GM12878 (cell line): ENCODE measurements around the gene MID1. TPM values are rescaled to one million over a fixed set of nuclear protein-coding genes. Genes with fewer than 3 reads are reported as not detected.
A peak's percentile ranks its signal among the peaks of the same experiment; 100 is the strongest.

Experiments used
- ATAC-seq: fragments of 200-7000 bp; cut with Tn5 transposase; 3 replicates; pipeline ENCODE4 v1.9.1; 2020; ENCODE audit warnings: mild to moderate bottlenecking, moderate library complexity
- BruUV-seq: library from RNA; stranded (reverse); fragments of 400-500 nt; replicated peaks from 2 replicates; lab custom pipeline; 2021; lab: Mats Ljungman, UMichigan
- CTCF ChIA-PET: fragments of 300-600 bp; sonication (Branson Sonifier 250); formaldehyde crosslinking; extraction: SDS; loops from one replicate; lab custom pipeline; 2021; ENCODE audit warnings: inconsistent platforms; lab: Yijun Ruan, JAX
- POLR2A ChIA-PET: fragments of 350-600 bp; formaldehyde crosslinking; extraction: SDS; loops from one replicate; lab custom pipeline; 2021; ENCODE audit warnings: inconsistent platforms; lab: Charles Lee
- RAD21 ChIA-PET: fragments of 300-600 bp; sonication (Branson Sonifier 250); formaldehyde crosslinking; loops from one replicate; lab custom pipeline; 2023; ENCODE audit warnings: antibody characterized with exemption; ENCODE audit not compliant: unreplicated experiment; lab: Charles Lee
- SMC1A ChIA-PET: fragments of 300-600 bp; sonication (Branson Sonifier 250); formaldehyde crosslinking; loops from one replicate; lab custom pipeline; 2023; ENCODE audit not compliant: unreplicated experiment, uncharacterized antibody; lab: Charles Lee
- DNase-seq: peaks from one replicate; pipeline ENCODE4 v3.0.0-alpha.2; 2011; ENCODE audit warnings: low read depth, low spot score
- FAIRE-seq: peaks from 3 replicates; lab custom pipeline; 2011; peaks lifted over from hg19 to GRCh38; lab: Jason Lieb, UNC
- H2AFZ ChIP-seq: 2 replicates; pipeline ENCODE4 v1.6.0; 2011; ENCODE audit warnings: low read depth, low read length, control low read depth; ENCODE audit not compliant: control insufficient read depth
- H3K27ac ChIP-seq: 2 replicates; pipeline ENCODE4 v1.5.1; 2011; ENCODE audit warnings: control low read depth; ENCODE audit not compliant: control insufficient read depth, insufficient read depth
- H3K27me3 ChIP-seq, 2 experiments: replicated peaks in 1 of 2; 2 replicates each; pipeline versions ENCODE4 v1.6.0 to v1.6.1; 2011; ENCODE audit warnings: low read length in 1 of 2; ENCODE audit not compliant: control insufficient read depth in 2 of 2, insufficient read depth in 2 of 2
- H3K36me3 ChIP-seq, 2 experiments: 2 replicates each; pipeline ENCODE4 v1.5.1; 2011; ENCODE audit warnings: low read length in 1 of 2; ENCODE audit not compliant: control insufficient read depth in 2 of 2, insufficient read depth in 2 of 2
- H3K4me1 ChIP-seq: 2 replicates; pipeline ENCODE4 v1.6.1; 2011; ENCODE audit warnings: mild to moderate bottlenecking, low read length, moderate library complexity, mixed read lengths; ENCODE audit not compliant: control insufficient read depth, insufficient read depth
- H3K4me2 ChIP-seq: 2 replicates; pipeline ENCODE4 v1.6.0; 2011; ENCODE audit warnings: control low read depth; ENCODE audit not compliant: control insufficient read depth, insufficient read depth
- H3K4me3 ChIP-seq: fragments of 200-600 bp; sonication (generic); 2 replicates; pipeline ENCODE4 v1.5.1; 2016
- H3K79me2 ChIP-seq: 2 replicates; pipeline ENCODE4 v1.6.0; 2011; ENCODE audit warnings: low read length; ENCODE audit not compliant: control insufficient read depth, insufficient read depth
- H3K9ac ChIP-seq: 2 replicates; pipeline ENCODE4 v1.8.0; 2011; ENCODE audit warnings: low read length, control low read depth, mixed read lengths; ENCODE audit not compliant: control insufficient read depth, insufficient read depth
- H3K9me3 ChIP-seq: replicated peaks from 3 replicates; pipeline ENCODE4 v1.5.1; 2011; ENCODE audit warnings: mild to moderate bottlenecking, low read length; ENCODE audit not compliant: control insufficient read depth, insufficient read depth
- H4K20me1 ChIP-seq: 2 replicates; pipeline ENCODE4 v1.6.0; 2011; ENCODE audit not compliant: control insufficient read depth, insufficient read depth
- CHD2 ChIP-seq: IDR thresholded peaks from 2 replicates; pipeline ENCODE4 v1.6.1; 2011; ENCODE audit warnings: low read depth, low read length, improper control_type of control experiment, borderline replicate concordance
- EED ChIP-seq: sonication (generic); IDR thresholded peaks from 2 replicates; pipeline ENCODE4 v1.6.1; 2016; ENCODE audit warnings: antibody characterized with exemption, low read depth
- HDGF ChIP-seq: fragments of 450-650 bp; IDR thresholded peaks from 2 replicates; pipeline ENCODE4 v1.6.1; 2016; ENCODE audit warnings: antibody characterized with exemption
- MLLT1 ChIP-seq: fragments of 450-650 bp; IDR thresholded peaks from 2 replicates; pipeline ENCODE4 v1.6.1; 2016; ENCODE audit warnings: mild to moderate bottlenecking
- MYC ChIP-seq: IDR thresholded peaks from 2 replicates; pipeline ENCODE4 v1.6.1; 2011; ENCODE audit warnings: mild to moderate bottlenecking, low read length, moderate library complexity, inconsistent platforms; ENCODE audit not compliant: insufficient read depth, insufficient replicate concordance, insufficient read length, severe bottlenecking
- NFYB ChIP-seq: IDR thresholded peaks from 2 replicates; pipeline ENCODE4 v1.6.1; 2011; ENCODE audit warnings: low read depth, mild to moderate bottlenecking, low read length, improper control_type of control experiment, moderate library complexity; ENCODE audit not compliant: insufficient read depth
- RAD21 ChIP-seq: IDR thresholded peaks from 2 replicates; pipeline ENCODE4 v1.6.1; 2011; ENCODE audit warnings: mild to moderate bottlenecking, low read depth, low read length, moderate library complexity; ENCODE audit not compliant: insufficient read depth
- RB1 ChIP-seq: fragments of 450-650 bp; formaldehyde crosslinking; IDR thresholded peaks from 2 replicates; pipeline ENCODE4 v1.6.1; 2017; ENCODE audit warnings: mild to moderate bottlenecking, borderline replicate concordance
- SIN3A ChIP-seq: IDR thresholded peaks from 2 replicates; pipeline ENCODE4 v1.6.1; 2012; ENCODE audit warnings: low read depth, low read length, improper control_type of control experiment
- SP1 ChIP-seq: IDR thresholded peaks from one replicate; pipeline ENCODE4 v1.6.1; 2011; ENCODE audit warnings: low read depth, low read length
- SUPT20H ChIP-seq: IDR thresholded peaks from 2 replicates; pipeline ENCODE4 v1.6.1; 2011; ENCODE audit warnings: low read depth, mild to moderate bottlenecking, low read length, moderate library complexity, borderline replicate concordance; ENCODE audit not compliant: control insufficient read depth
- ZNF217 ChIP-seq: fragments of 450-650 bp; IDR thresholded peaks from 2 replicates; pipeline ENCODE4 v1.6.1; 2017; ENCODE audit warnings: antibody characterized with exemption, mild to moderate bottlenecking
- WGBS: methylation state at CpG from one replicate; pipeline ENCODE4 v1.1.6; 2016; ENCODE audit warnings: low lambda C conversion rate; ENCODE audit not compliant: insufficient replicate concordance, insufficient coverage; ENCODE audit errors: missing lambda C conversion rate; 5-methylcytosine and 5-hydroxymethylcytosine counted together
- in situ Hi-C: fragments of 300-500 bp; cut with MboI; formaldehyde crosslinking; loops from 9 replicates; pipeline ENCODE4 v1.14.3; 2018; ENCODE audit warnings: mixed read lengths
- intact Hi-C: fragments of 100-400 bp; cut with micrococcal nuclease; formaldehyde crosslinking; loops from one replicate; pipeline ENCODE4 v1.14.2; 2022; ENCODE audit not compliant: unreplicated experiment
- polyA plus RNA-seq, 11 experiments: library from polyadenylated mRNA; depleted of rRNA in 4 of 11; unstranded in 6 of 11; stranded (reverse) in 5 of 11; fragments of >200 nt; fragmentation: Nextera tagmentation in 4 of 11; fragmentation: Illumina TruSeq in 1 of 11; extraction: Ambion mirVana in 4 of 11; extraction: Trizol in 1 of 11; gene quantifications; 1 replicate in 1 of 11; 2 replicates in 10 of 11; pipeline versions ENCODE4 v1.2.1 to v1.2.3, GENCODE V29; 2011 to 2016; ENCODE audit warnings: inconsistent platforms in 2 of 11, missing spikeins in 2 of 11, low read depth in 1 of 11
- total RNA-seq, 4 experiments: library from RNA; depleted of rRNA in 3 of 4; stranded (reverse); fragments of >200 nt in 3 of 4; fragmentation: Illumina TruSeq in 1 of 4; extraction: Trizol in 1 of 4; gene quantifications; 2 replicates each; pipeline versions ENCODE4 v1.2.1 to v1.2.3, GENCODE V29; 2013 to 2021
- TF ChIP-seq, protein P1 (sequence below), 3 experiments: IDR thresholded peaks in 2 of 3; conservative IDR thresholded peaks in 1 of 3; 2 replicates each; pipeline ENCODE4 v1.5.1; 2011; ENCODE audit warnings: low read depth in 3 of 3, low read length in 3 of 3, mild to moderate bottlenecking in 3 of 3, control low read depth in 2 of 3, moderate library complexity in 2 of 3, inconsistent platforms in 1 of 3, mixed read lengths in 1 of 3; ENCODE audit not compliant: control insufficient read depth in 2 of 3, insufficient read depth in 1 of 3; ENCODE audit errors: extremely low read depth in 1 of 3

Gene MID1
- total and polyA plus RNA-seq, 10 of the 15 experiments (the other 5 are each of a cell fraction or from before 2014, with no cell fraction given) = 0.04 to 0.51 (median 0.14) TPM; not detected in 1

DNA sequence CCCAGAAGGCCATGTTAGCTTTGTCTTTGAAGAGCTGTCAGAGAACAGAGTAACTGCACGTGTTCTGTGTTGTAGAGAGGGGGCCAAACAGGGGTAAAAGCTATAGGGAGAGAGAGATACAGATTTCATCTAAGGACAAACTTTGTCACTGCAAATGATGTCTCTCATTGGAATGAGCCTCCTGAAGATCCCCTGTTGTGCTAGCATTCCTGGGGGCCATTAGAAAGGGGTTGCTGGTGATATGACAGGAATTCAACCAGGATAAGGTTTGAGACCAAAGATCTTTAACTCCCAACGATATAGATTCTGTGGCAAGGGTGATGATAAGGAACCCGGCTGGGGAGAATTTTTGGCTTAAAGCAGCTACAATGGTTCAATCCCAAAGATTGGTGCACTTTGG lies 16.8 kb downstream of the MID1 start:
- CTCF ChIA-PET = interaction anchor here (0.9 to 2.6 kb wide), 3 partner anchors 121 to 417 kb away, joined by 3 to 13 read pairs (median 3); no protein-coding TSS in a partner anchor
- no peak for FAIRE-seq
- in situ Hi-C loops = loop anchor here (25.0 kb wide), 1 partner anchor 616 kb away; no protein-coding TSS in a partner anchor
- Histone ChIP-seq H2AFZ (no peak overlapping the region), H3K9ac (no peak overlapping the region)
- BruUV-seq = no TSS peak
- TF ChIP-seq NFYB (no peak), CHD2 (no peak), SIN3A (no peak), RAD21 (no peak)
- TF ChIP-seq, all 136 proteins: peak for 0
- no peaks in the 10 kb centered on the region; a peak in 2 of 4 replicates for H3K27me3 ChIP-seq
- POLR2A ChIA-PET = no interaction called here
- RAD21 ChIA-PET = interaction anchor here (1.3 kb wide), 1 partner anchor 413 kb away, joined by 5 read pairs; no protein-coding TSS in a partner anchor
- no peaks in the 10 kb centered on the region for H3K9me3 ChIP-seq
- no peaks in the 10 kb centered on the region for H3K36me3 ChIP-seq
- no peaks in the 10 kb centered on the region for H4K20me1 ChIP-seq
- intact Hi-C loops = no loop called here
- DNase-seq (no peak), ATAC-seq (no peak)
- no peaks in the 10 kb centered on the region for H3K4me1 ChIP-seq
- no peaks in the 10 kb centered on the region for H3K79me2 ChIP-seq
- SMC1A ChIA-PET = interaction anchor here (2.2 kb wide), 1 partner anchor 413 kb away, joined by 7 read pairs; no protein-coding TSS in a partner anchor
- whole genome bisulfite sequencing = 18% methylated on average over 3 of the region's 3 CpGs
- H3K27ac ChIP-seq = no peak overlapping the region
- H3K4me2 ChIP-seq = no peak overlapping the region
- no peak overlapping the region for H3K4me3 ChIP-seq

GRCh38 chrX:10602646-10603045 lies 17.7 kb downstream of the MID1 start:
- no peaks in the 10 kb centered on the region; a peak in 2 of 4 replicates for H3K27me3 ChIP-seq
- no peak overlapping the region for H2AFZ ChIP-seq
- CTCF ChIA-PET = interaction anchor here (0.6 to 2.6 kb wide), 4 partner anchors 122 to 475 kb away, joined by 3 to 13 read pairs (median 3); no protein-coding TSS in a partner anchor
- 0 out of 3 replicates have a peak, but pooled peaks have one; percentile 25 for ATAC-seq
- POLR2A ChIA-PET = no interaction called here
- FAIRE-seq = no peak
- WGBS = 45% methylated on average over 2 of the region's 2 CpGs
- RAD21 ChIA-PET = interaction anchor here (1.3 kb wide), 1 partner anchor 412 kb away, joined by 5 read pairs; no protein-coding TSS in a partner anchor
- H3K79me2 ChIP-seq = no peaks in the 10 kb centered on the region
- no peaks in the 10 kb centered on the region for H3K9me3 ChIP-seq
- DNase-seq = no peak
- intact Hi-C loops = no loop called here
- in situ Hi-C loops = loop anchor here (25.0 kb wide), 1 partner anchor 615 kb away; no protein-coding TSS in a partner anchor
- H3K9ac ChIP-seq = no peak overlapping the region
- no peak overlapping the region for H3K4me3 ChIP-seq
- SMC1A ChIA-PET = interaction anchor here (2.2 kb wide), 1 partner anchor 412 kb away, joined by 7 read pairs; no protein-coding TSS in a partner anchor
- no peak overlapping the region for H3K4me2 ChIP-seq
- H3K4me1 ChIP-seq = no peaks in the 10 kb centered on the region
- H3K36me3 ChIP-seq = no peaks in the 10 kb centered on the region
- no TSS peak for BruUV-seq
- no peak overlapping the region for H3K27ac ChIP-seq
- H4K20me1 ChIP-seq = no peaks in the 10 kb centered on the region
- TF ChIP-seq, protein P1, sequence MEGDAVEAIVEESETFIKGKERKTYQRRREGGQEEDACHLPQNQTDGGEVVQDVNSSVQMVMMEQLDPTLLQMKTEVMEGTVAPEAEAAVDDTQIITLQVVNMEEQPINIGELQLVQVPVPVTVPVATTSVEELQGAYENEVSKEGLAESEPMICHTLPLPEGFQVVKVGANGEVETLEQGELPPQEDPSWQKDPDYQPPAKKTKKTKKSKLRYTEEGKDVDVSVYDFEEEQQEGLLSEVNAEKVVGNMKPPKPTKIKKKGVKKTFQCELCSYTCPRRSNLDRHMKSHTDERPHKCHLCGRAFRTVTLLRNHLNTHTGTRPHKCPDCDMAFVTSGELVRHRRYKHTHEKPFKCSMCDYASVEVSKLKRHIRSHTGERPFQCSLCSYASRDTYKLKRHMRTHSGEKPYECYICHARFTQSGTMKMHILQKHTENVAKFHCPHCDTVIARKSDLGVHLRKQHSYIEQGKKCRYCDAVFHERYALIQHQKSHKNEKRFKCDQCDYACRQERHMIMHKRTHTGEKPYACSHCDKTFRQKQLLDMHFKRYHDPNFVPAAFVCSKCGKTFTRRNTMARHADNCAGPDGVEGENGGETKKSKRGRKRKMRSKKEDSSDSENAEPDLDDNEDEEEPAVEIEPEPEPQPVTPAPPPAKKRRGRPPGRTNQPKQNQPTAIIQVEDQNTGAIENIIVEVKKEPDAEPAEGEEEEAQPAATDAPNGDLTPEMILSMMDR (IDR thresholded peaks at IDR 0.05 in 2 of 3, conservative IDR thresholded peaks at IDR 0.05 in 1 of 3; ENCODE audit: control insufficient read depth in 2 of 3, extremely low read depth in 1 of 3, insufficient read depth in 1 of 3, low read depth in 3 of 3, low read length in 3 of 3) = no peak
- no peak for TF ChIP-seq EED
- TF ChIP-seq MLLT1 = no peak
- TF ChIP-seq SP1 = no peak
- no peak for TF ChIP-seq MYC
- no peak for TF ChIP-seq HDGF
- TF ChIP-seq SUPT20H = no peak
- no peak for TF ChIP-seq ZNF217
- no peak for TF ChIP-seq RB1
